Measurements from ENCODE around the gene PATE3.

Gene PATE3

GRCh38 chr11:125772834-125773505, 15.0 kb upstream of the PATE3 start:
- Histone ChIP-seq H3K27me3 (replicated peaks; ENCODE audit: control insufficient read depth, insufficient read depth, low read length) (no peaks in the 10 kb centered on the region), H3K9ac (ENCODE audit: low read length) (peak overlapping the region; percentile 46), H3K9me3 (ENCODE audit: control insufficient read depth, low read length) (no peaks in the 10 kb centered on the region), H3K4me3 (ENCODE audit: low read length) (peak overlapping the region; percentile 55), H3K36me3 (ENCODE audit: control insufficient read depth, insufficient read depth, low read length, severe bottlenecking) (no peaks in the 10 kb centered on the region), H3K4me1 (ENCODE audit: control insufficient read depth, insufficient read depth, low read length) (peaks cover 24% of the 10 kb centered on the region)
- DNase-seq (ENCODE audit: low read depth): peak; percentile 21

- peak overlapping the region; percentile 46 for H3K9ac ChIP-seq (ENCODE audit: low read length)
- DNase-seq (ENCODE audit: low read depth): no peak
- no peaks in the 10 kb centered on the region for H3K9me3 ChIP-seq (ENCODE audit: control insufficient read depth, low read length)
- H3K4me3 ChIP-seq (ENCODE audit: low read length): peak overlapping the region; percentile 55
- H3K4me1 ChIP-seq (ENCODE audit: control insufficient read depth, insufficient read depth, low read length): peaks cover 24% of the 10 kb centered on the region
- H3K36me3 ChIP-seq (ENCODE audit: control insufficient read depth, insufficient read depth, low read length, severe bottlenecking): no peaks in the 10 kb centered on the region
- H3K27me3 ChIP-seq (replicated peaks; ENCODE audit: control insufficient read depth, insufficient read depth, low read length): no peaks in the 10 kb centered on the region
Measured at GRCh38 chr11:125773516-125773915, 14.4 kb upstream of the PATE3 start.

- no peak overlapping the region for H3K4me3 ChIP-seq (ENCODE audit: low read length)
- H3K36me3 ChIP-seq (ENCODE audit: control insufficient read depth, insufficient read depth, low read length, severe bottlenecking): no peaks in the 10 kb centered on the region
- peaks cover 19% of the 10 kb centered on the region for H3K4me1 ChIP-seq (ENCODE audit: control insufficient read depth, insufficient read depth, low read length)
- no peak for DNase-seq (ENCODE audit: low read depth)
- H3K9me3 ChIP-seq (ENCODE audit: control insufficient read depth, low read length): no peaks in the 10 kb centered on the region
- no peaks in the 10 kb centered on the region for H3K27me3 ChIP-seq (replicated peaks; ENCODE audit: control insufficient read depth, insufficient read depth, low read length)
- H3K9ac ChIP-seq (ENCODE audit: low read length): no peak overlapping the region
Measured at GRCh38 chr11:125777309-125777708, 10.6 kb upstream of the PATE3 start.

GRCh38 chr11:125778728-125779127, 9.2 kb upstream of the PATE3 start, which contains the start of gene PATE2:
Gene PATE2, minus strand, starts transcription at chr11:125778828. Its CDS starts 55 bp downstream, at chr11:125778773.
- H3K9ac ChIP-seq (ENCODE audit: low read length): no peak within 1 kb of the TSS
- no peaks in the 10 kb centered on the region for H3K27me3 ChIP-seq (replicated peaks; ENCODE audit: control insufficient read depth, insufficient read depth, low read length)
- H3K4me3 ChIP-seq (ENCODE audit: low read length): no peak within 1 kb of the TSS
- H3K36me3 ChIP-seq (ENCODE audit: control insufficient read depth, insufficient read depth, low read length, severe bottlenecking): no peaks in the 10 kb centered on the region
- DNase-seq (ENCODE audit: low read depth): no peak
- H3K9me3 ChIP-seq (ENCODE audit: control insufficient read depth, low read length): no peaks in the 10 kb centered on the region
- peaks cover 4% of the 10 kb centered on the region for H3K4me1 ChIP-seq (ENCODE audit: control insufficient read depth, insufficient read depth, low read length)

GRCh38 chr11:125784678-125785077, 3.2 kb upstream of the PATE3 start:
- DNase-seq (ENCODE audit: low read depth): no peak
- no peak overlapping the region for H3K9ac ChIP-seq (ENCODE audit: low read length)
- H3K4me3 ChIP-seq (ENCODE audit: low read length): no peak overlapping the region

GRCh38 chr11:125790825-125791224, 2.9 kb downstream of the PATE3 start:
- DNase-seq (ENCODE audit: low read depth): no peak
- Histone ChIP-seq H3K9ac (ENCODE audit: low read length) (no peak overlapping the region), H3K27me3 (replicated peaks; ENCODE audit: control insufficient read depth, insufficient read depth, low read length) (no peaks in the 10 kb centered on the region), H3K4me1 (ENCODE audit: control insufficient read depth, insufficient read depth, low read length) (no peaks in the 10 kb centered on the region), H3K36me3 (ENCODE audit: control insufficient read depth, insufficient read depth, low read length, severe bottlenecking) (no peaks in the 10 kb centered on the region), H3K4me3 (ENCODE audit: low read length) (no peak overlapping the region), H3K9me3 (ENCODE audit: control insufficient read depth, low read length) (peaks cover 15% of the 10 kb centered on the region)

More at GRCh38 chr11:125784678-125785077, 3.2 kb upstream of the PATE3 start:
- no peaks in the 10 kb centered on the region for H3K36me3 ChIP-seq (ENCODE audit: control insufficient read depth, insufficient read depth, low read length, severe bottlenecking)
- H3K27me3 ChIP-seq (replicated peaks; ENCODE audit: control insufficient read depth, insufficient read depth, low read length): no peaks in the 10 kb centered on the region
- no peaks in the 10 kb centered on the region for H3K4me1 ChIP-seq (ENCODE audit: control insufficient read depth, insufficient read depth, low read length)
- no peaks in the 10 kb centered on the region for H3K9me3 ChIP-seq (ENCODE audit: control insufficient read depth, low read length)

- Histone ChIP-seq H3K9me3 (ENCODE audit: control insufficient read depth, low read length) (peaks cover 53% of the 10 kb centered on the region), H3K9ac (ENCODE audit: low read length) (no peak overlapping the region), H3K4me3 (ENCODE audit: low read length) (no peak overlapping the region), H3K27me3 (replicated peaks; ENCODE audit: control insufficient read depth, insufficient read depth, low read length) (no peaks in the 10 kb centered on the region), H3K36me3 (ENCODE audit: control insufficient read depth, insufficient read depth, low read length, severe bottlenecking) (no peaks in the 10 kb centered on the region), H3K4me1 (ENCODE audit: control insufficient read depth, insufficient read depth, low read length) (no peaks in the 10 kb centered on the region)
- DNase-seq (ENCODE audit: low read depth): no peak
Measured at GRCh38 chr11:125797641-125798040, 9.7 kb downstream of the PATE3 start.

- H3K9me3 ChIP-seq (ENCODE audit: control insufficient read depth, low read length): peaks cover 52% of the 10 kb centered on the region
- H3K27me3 ChIP-seq (replicated peaks; ENCODE audit: control insufficient read depth, insufficient read depth, low read length): no peaks in the 10 kb centered on the region
- no peaks in the 10 kb centered on the region for H3K36me3 ChIP-seq (ENCODE audit: control insufficient read depth, insufficient read depth, low read length, severe bottlenecking)
- no peaks in the 10 kb centered on the region for H3K4me1 ChIP-seq (ENCODE audit: control insufficient read depth, insufficient read depth, low read length)
- H3K9ac ChIP-seq (ENCODE audit: low read length): no peak overlapping the region
- DNase-seq (ENCODE audit: low read depth): no peak
- H3K4me3 ChIP-seq (ENCODE audit: low read length): no peak overlapping the region
Measured at GRCh38 chr11:125799808-125800207, 11.9 kb downstream of the PATE3 start.

GRCh38 chr11:125802387-125802786, 14.5 kb downstream of the PATE3 start:
- no peak overlapping the region for H3K9ac ChIP-seq (ENCODE audit: low read length)
- peaks cover 42% of the 10 kb centered on the region for H3K9me3 ChIP-seq (ENCODE audit: control insufficient read depth, low read length)
- H3K4me1 ChIP-seq (ENCODE audit: control insufficient read depth, insufficient read depth, low read length): no peaks in the 10 kb centered on the region
- H3K36me3 ChIP-seq (ENCODE audit: control insufficient read depth, insufficient read depth, low read length, severe bottlenecking): no peaks in the 10 kb centered on the region
- no peak for DNase-seq (ENCODE audit: low read depth)
- no peaks in the 10 kb centered on the region for H3K27me3 ChIP-seq (replicated peaks; ENCODE audit: control insufficient read depth, insufficient read depth, low read length)
- H3K4me3 ChIP-seq (ENCODE audit: low read length): no peak overlapping the region

- peaks cover 19% of the 10 kb centered on the region for H3K9me3 ChIP-seq (ENCODE audit: control insufficient read depth, low read length)
- H3K4me3 ChIP-seq (ENCODE audit: low read length): no peak overlapping the region
- no peak overlapping the region for H3K9ac ChIP-seq (ENCODE audit: low read length)
- no peaks in the 10 kb centered on the region for H3K36me3 ChIP-seq (ENCODE audit: control insufficient read depth, insufficient read depth, low read length, severe bottlenecking)
- H3K4me1 ChIP-seq (ENCODE audit: control insufficient read depth, insufficient read depth, low read length): no peaks in the 10 kb centered on the region
- no peaks in the 10 kb centered on the region for H3K27me3 ChIP-seq (replicated peaks; ENCODE audit: control insufficient read depth, insufficient read depth, low read length)
- DNase-seq (ENCODE audit: low read depth): no peak
Measured at GRCh38 chr11:125807909-125808308, 20.0 kb downstream of the PATE3 start.

GRCh38 chr11:125833016-125833415, 45.1 kb downstream of the PATE3 start, which contains the start of gene PATE4:
Gene PATE4, plus strand, starts transcription at chr11:125833316. Its CDS starts 44 bp downstream, at chr11:125833360.
- Histone ChIP-seq H3K4me3 (ENCODE audit: low read length) (no peak within 1 kb of the TSS), H3K9ac (ENCODE audit: low read length) (no peak within 1 kb of the TSS), H3K27me3 (replicated peaks; ENCODE audit: control insufficient read depth, insufficient read depth, low read length) (no peaks in the 10 kb centered on the region), H3K9me3 (ENCODE audit: control insufficient read depth, low read length) (peaks cover 5% of the 10 kb centered on the region), H3K4me1 (ENCODE audit: control insufficient read depth, insufficient read depth, low read length) (no peaks in the 10 kb centered on the region), H3K36me3 (ENCODE audit: control insufficient read depth, insufficient read depth, low read length, severe bottlenecking) (no peaks in the 10 kb centered on the region)
- no peak for DNase-seq (ENCODE audit: low read depth)

- Histone ChIP-seq H3K27me3 (replicated peaks; ENCODE audit: control insufficient read depth, insufficient read depth, low read length) (no peaks in the 10 kb centered on the region), H3K4me1 (ENCODE audit: control insufficient read depth, insufficient read depth, low read length) (no peaks in the 10 kb centered on the region), H3K36me3 (ENCODE audit: control insufficient read depth, insufficient read depth, low read length, severe bottlenecking) (no peaks in the 10 kb centered on the region), H3K4me3 (ENCODE audit: low read length) (no peak overlapping the region), H3K9ac (ENCODE audit: low read length) (no peak overlapping the region), H3K9me3 (ENCODE audit: control insufficient read depth, low read length) (peaks cover 5% of the 10 kb centered on the region)
- no peak for DNase-seq (ENCODE audit: low read depth)
Measured at GRCh38 chr11:125835748-125836147, 47.8 kb downstream of the PATE3 start.

All from adipocyte (in vitro differentiated cells).